PC-3 (cell line): Measurements from ENCODE around the gene BMF.

ENCODE experiments used
- EZH2phosphoT487 ChIP-seq: fragments of 300-600 bp; sonication (generic); IDR thresholded peaks from 2 replicates; pipeline ENCODE4 v1.6.1; 2018; ENCODE audit warnings: mild to moderate bottlenecking, antibody characterized with exemption, low read length, borderline replicate concordance
- TF ChIP-seq, protein P1 (sequence below): fragments of 300-600 bp; sonication (generic); conservative IDR thresholded peaks from 2 replicates; pipeline ENCODE4 v1.5.1; 2017; ENCODE audit warnings: antibody characterized with exemption, low read depth, mild to moderate bottlenecking, low read length

DNA sequence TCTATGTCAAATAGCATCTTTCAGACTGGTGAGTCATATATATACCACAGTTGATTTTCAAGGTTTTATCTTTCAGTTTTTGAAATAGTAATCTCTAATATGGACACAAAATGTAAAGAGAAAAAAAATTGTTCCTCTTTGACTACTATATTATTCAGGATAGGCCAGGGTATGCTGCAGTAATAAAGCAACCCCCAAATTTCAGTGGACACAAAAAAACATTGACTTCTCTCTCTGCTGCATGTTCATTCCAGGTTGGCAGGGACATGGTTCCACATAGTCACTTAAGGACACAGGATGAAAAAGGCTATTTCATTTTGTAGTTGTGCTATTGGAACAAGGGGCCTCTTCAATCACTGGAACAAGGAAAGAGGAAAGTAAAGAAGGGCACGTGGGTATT is 28.6 kb downstream of the BMF start:
- TF ChIP-seq EZH2phosphoT487: no peak
- TF ChIP-seq, protein P1, sequence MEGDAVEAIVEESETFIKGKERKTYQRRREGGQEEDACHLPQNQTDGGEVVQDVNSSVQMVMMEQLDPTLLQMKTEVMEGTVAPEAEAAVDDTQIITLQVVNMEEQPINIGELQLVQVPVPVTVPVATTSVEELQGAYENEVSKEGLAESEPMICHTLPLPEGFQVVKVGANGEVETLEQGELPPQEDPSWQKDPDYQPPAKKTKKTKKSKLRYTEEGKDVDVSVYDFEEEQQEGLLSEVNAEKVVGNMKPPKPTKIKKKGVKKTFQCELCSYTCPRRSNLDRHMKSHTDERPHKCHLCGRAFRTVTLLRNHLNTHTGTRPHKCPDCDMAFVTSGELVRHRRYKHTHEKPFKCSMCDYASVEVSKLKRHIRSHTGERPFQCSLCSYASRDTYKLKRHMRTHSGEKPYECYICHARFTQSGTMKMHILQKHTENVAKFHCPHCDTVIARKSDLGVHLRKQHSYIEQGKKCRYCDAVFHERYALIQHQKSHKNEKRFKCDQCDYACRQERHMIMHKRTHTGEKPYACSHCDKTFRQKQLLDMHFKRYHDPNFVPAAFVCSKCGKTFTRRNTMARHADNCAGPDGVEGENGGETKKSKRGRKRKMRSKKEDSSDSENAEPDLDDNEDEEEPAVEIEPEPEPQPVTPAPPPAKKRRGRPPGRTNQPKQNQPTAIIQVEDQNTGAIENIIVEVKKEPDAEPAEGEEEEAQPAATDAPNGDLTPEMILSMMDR: no peak
